Large intestine (tissue), 3 donors: Measurements from ENCODE around the gene BAG1. TPM values are rescaled to one million over a fixed set of nuclear protein-coding genes. Genes with fewer than 3 reads are reported as not detected.
A peak's percentile ranks its signal among the peaks of the same experiment; 100 is the strongest.

Experiments used
- DNase-seq, 2 donors: peaks; one replicate each; pipeline versions ENCODE4 v3.0.0 to v3.0.0-alpha.2; 2013
- H3K27ac ChIP-seq: one replicate; pipeline ENCODE4 v1.5.1; 2013; ENCODE audit warnings: low read length
- H3K27me3 ChIP-seq: 2 replicates; pipeline ENCODE4 v1.6.1; 2013; ENCODE audit warnings: low read length; ENCODE audit not compliant: control insufficient read depth, insufficient read depth
- H3K36me3 ChIP-seq: 2 replicates; pipeline ENCODE4 v1.6.1; 2013; ENCODE audit warnings: low read length; ENCODE audit not compliant: control insufficient read depth, insufficient read depth
- H3K4me1 ChIP-seq: one replicate; pipeline ENCODE4 v1.6.1; 2013; ENCODE audit warnings: low read length; ENCODE audit not compliant: control insufficient read depth, insufficient read depth
- H3K4me3 ChIP-seq: one replicate; pipeline ENCODE4 v1.5.1; 2013; ENCODE audit warnings: low read length
- H3K9me3 ChIP-seq: one replicate; pipeline ENCODE4 v1.6.1; 2013; ENCODE audit warnings: mild to moderate bottlenecking, low read depth, low read length, moderate library complexity; ENCODE audit not compliant: control insufficient read depth
- WGBS: methylation state at CpG from one replicate; pipeline ENCODE4 v1.1.5; 2013; ENCODE audit warnings: low lambda C conversion rate; ENCODE audit not compliant: insufficient coverage; 5-methylcytosine and 5-hydroxymethylcytosine counted together
- polyA plus RNA-seq: library from polyadenylated mRNA; unstranded; fragments of 120-200 nt; gene quantifications from one replicate; pipeline ENCODE4 v1.2.1, GENCODE V29; 2013

Gene BAG1
- polyA plus RNA-seq, 1 donor, result 72.9 TPM

DNA sequence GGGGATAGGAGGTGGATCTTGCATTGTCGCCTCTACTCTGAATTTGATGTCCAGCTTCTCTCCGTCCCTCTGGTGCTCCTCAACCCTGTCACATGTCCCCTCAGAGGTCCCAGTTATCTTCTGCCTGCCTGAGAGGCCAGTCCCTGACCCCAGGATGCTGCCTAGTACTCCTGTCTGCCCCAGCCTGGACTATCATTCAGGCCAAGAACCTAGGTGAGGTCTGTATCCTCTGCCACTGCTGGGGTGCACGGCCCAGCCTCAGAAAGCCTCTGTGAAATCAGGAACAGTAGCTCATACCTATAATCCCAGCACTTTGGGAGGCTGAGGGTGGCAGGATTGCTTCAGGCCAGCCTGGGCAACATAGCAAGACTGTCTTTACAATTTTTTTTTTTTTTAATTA is 15.9 kb downstream of the BAG1 start:
- no CpG with 5 or more reads among the region's 3 CpGs for WGBS
- Histone ChIP-seq H3K36me3 (peaks cover 27% of the 10 kb centered on the region), H3K4me3 (no peak overlapping the region), H3K27me3 (no peaks in the 10 kb centered on the region), H3K27ac (no peak overlapping the region), H3K4me1 (peaks cover 8% of the 10 kb centered on the region), H3K9me3 (no peaks in the 10 kb centered on the region)
- DNase-seq, result no peak

- no peaks in the 10 kb centered on the region for H3K27me3 ChIP-seq
- WGBS, result no CpG with 5 or more reads among the region's 9 CpGs
- no peaks in the 10 kb centered on the region for H3K9me3 ChIP-seq
- peaks cover 14% of the 10 kb centered on the region for H3K36me3 ChIP-seq
- H3K27ac ChIP-seq, result no peak overlapping the region
- no peak overlapping the region for H3K4me3 ChIP-seq
- no peaks in the 10 kb centered on the region for H3K4me1 ChIP-seq
- no peak for DNase-seq
These were observed 18.1 kb downstream of the BAG1 start for GRCh38 chr9:33246269-33246860.

DNA sequence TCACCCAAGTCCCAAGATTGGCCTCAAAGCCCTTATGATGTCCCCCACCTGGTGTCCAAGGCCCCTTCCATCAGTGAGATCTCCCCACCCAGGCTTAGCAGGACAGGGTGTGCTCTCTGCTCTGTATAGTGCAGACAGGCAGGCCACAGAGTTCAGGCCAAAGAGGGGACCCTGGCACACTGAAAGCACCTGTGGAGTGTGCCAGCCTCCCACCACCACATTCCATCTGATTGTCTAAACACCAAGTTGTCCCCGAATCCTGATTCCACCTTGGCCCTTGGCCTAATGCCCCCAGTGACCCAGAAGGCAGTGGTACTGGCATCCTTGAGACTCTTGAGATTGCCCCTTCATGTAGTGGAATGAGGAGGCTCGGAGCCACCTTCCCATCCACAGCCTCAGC is 19.2 kb downstream of the BAG1 start:
- no CpG with 5 or more reads among the region's 2 CpGs for WGBS
- DNase-seq, result no peak
- no peak overlapping the region for H3K4me3 ChIP-seq
- H3K36me3 ChIP-seq, result peaks cover 12% of the 10 kb centered on the region
- peaks cover 1% of the 10 kb centered on the region for H3K4me1 ChIP-seq
- H3K9me3 ChIP-seq, result no peaks in the 10 kb centered on the region
- no peak overlapping the region for H3K27ac ChIP-seq
- no peaks in the 10 kb centered on the region for H3K27me3 ChIP-seq

- H3K27ac ChIP-seq, result no peak overlapping the region
- no CpG with 5 or more reads among the region's 9 CpGs for WGBS
These were observed 20.2 kb downstream of the BAG1 start for GRCh38 chr9:33244137-33244784.

GRCh38 chr9:33242609-33243134 is 21.8 kb downstream of the BAG1 start:
- H3K27me3 ChIP-seq, result no peaks in the 10 kb centered on the region
- H3K9me3 ChIP-seq, result no peaks in the 10 kb centered on the region
- H3K4me1 ChIP-seq, result peaks cover 13% of the 10 kb centered on the region
- DNase-seq, result no peak
- H3K4me3 ChIP-seq, result no peak overlapping the region
- peaks cover under 1% of the 10 kb centered on the region for H3K36me3 ChIP-seq
- H3K27ac ChIP-seq, result no peak overlapping the region
- 78% methylated on average over 5 of the region's 6 CpGs for WGBS

More at GRCh38 chr9:33244137-33244784, 20.2 kb downstream of the BAG1 start:
- Histone ChIP-seq H3K9me3 (no peaks in the 10 kb centered on the region), H3K36me3 (peaks cover 6% of the 10 kb centered on the region), H3K4me3 (no peak overlapping the region), H3K27me3 (no peaks in the 10 kb centered on the region), H3K4me1 (peaks cover 12% of the 10 kb centered on the region)
- peak; percentile 55 to 81 for DNase-seq

- Histone ChIP-seq H3K27ac (no peak overlapping the region), H3K4me1 (peaks cover 13% of the 10 kb centered on the region), H3K4me3 (peak overlapping the region; percentile 8), H3K36me3 (no peaks in the 10 kb centered on the region), H3K27me3 (no peaks in the 10 kb centered on the region), H3K9me3 (no peaks in the 10 kb centered on the region)
- no peak for DNase-seq
- WGBS, result no CpG with 5 or more reads among the region's 5 CpGs
These were observed 23.2 kb downstream of the BAG1 start for GRCh38 chr9:33241298-33241697.

GRCh38 chr9:33239921-33240320 is 24.6 kb downstream of the BAG1 start, which contains the start of gene SPINK4:
Gene SPINK4, plus strand, starts transcription at chr9:33240167. Its CDS starts 42 bp downstream, at chr9:33240209.
- Histone ChIP-seq H3K27ac (no peak within 1 kb of the TSS), H3K4me1 (peaks cover 13% of the 10 kb centered on the region), H3K36me3 (no peaks in the 10 kb centered on the region), H3K27me3 (no peaks in the 10 kb centered on the region), H3K4me3 (peak within 1 kb of the TSS; percentile 8), H3K9me3 (no peaks in the 10 kb centered on the region)
- WGBS, result no CpG with 5 or more reads among the region's 7 CpGs
- peak in 1 of 2 donors; percentile 30 for DNase-seq

DNA sequence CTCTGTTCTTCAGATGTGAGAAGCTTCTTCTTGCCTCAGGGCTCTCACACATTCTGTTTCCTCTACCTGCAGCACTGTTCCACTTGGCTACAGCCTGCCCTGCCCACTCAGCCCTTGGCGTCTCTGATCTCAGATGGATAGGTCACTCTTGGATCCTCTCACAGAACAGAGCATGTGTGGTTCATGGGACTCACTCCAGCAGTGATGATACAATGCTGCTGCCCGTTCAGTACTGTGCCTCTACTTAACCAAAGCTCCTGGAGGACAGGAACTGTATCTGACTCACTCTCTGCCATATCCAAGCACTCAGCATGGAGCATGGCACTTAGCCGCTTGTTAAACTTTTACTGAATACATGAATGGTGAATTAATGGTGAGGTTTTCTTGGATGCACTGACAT is 27.9 kb downstream of the BAG1 start:
- Histone ChIP-seq H3K9me3 (no peaks in the 10 kb centered on the region), H3K4me3 (no peak overlapping the region), H3K4me1 (peaks cover 23% of the 10 kb centered on the region), H3K27me3 (no peaks in the 10 kb centered on the region), H3K27ac (no peak overlapping the region), H3K36me3 (no peaks in the 10 kb centered on the region)
- no peak for DNase-seq
- no CpG with 5 or more reads among the region's 3 CpGs for WGBS

DNA sequence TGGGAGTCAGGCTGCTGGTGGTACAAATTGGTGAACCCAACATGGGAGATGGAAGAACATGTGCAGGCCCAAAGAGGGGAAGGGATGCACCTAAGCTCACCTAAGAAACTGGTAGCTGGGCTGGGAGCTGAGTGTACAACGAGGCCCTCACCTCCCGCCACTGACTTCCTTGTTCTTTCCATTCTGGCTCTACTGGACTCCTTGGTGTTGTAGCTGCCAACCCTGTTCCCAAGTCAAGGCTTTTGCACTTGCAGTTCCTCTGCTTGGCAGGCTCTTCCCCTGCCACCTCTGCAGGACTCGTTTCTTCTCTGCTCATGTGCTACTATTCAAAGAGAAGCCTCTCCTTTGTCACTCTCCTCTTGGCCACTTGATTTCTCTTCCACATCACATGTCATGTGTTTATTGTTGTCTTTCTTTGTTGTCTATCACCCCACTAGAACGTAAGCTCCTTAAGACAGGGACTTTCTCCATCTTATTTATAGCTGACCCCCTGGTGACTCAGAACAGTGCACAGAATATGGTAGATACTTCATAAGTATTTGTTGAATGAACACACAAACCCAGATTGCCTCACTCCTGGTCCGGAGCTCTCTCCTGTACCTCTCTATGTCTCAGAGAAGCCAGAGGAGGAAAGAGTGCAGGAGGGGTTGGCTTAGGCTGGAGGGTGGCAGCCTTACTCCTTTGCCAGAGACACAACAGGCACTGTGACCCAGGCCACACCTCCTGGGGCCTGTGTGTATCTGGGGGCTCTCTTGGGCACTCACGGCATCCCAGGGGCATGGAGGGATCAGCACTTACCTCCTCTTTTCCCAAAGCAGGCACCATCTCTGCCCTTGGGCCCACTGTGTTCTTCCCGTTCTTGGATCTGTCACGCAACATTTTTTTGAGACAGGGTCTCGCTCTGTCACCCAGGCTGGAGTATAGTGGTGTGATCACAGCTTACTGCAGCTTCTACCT is 29.7 kb downstream of the BAG1 start:
- H3K36me3 ChIP-seq, result no peaks in the 10 kb centered on the region
- no peaks in the 10 kb centered on the region for H3K27me3 ChIP-seq
- DNase-seq, result no peak
- no peak overlapping the region for H3K4me3 ChIP-seq
- H3K27ac ChIP-seq, result no peak overlapping the region
- H3K9me3 ChIP-seq, result no peaks in the 10 kb centered on the region
- WGBS, result 78% methylated on average over 2 of the region's 9 CpGs
- H3K4me1 ChIP-seq, result peaks cover 21% of the 10 kb centered on the region
